Hematopoietic multipotent progenitor cell treated with erythropoietin and hydrocortisone succinate and interleukin-3 and kit ligand, for 4 days (in vitro differentiated cells): ENCODE measurements around the gene CERK.
A peak's percentile ranks its signal among the peaks of the same experiment; 100 is the strongest.

Experiments
- DNase-seq: peaks from one replicate; pipeline ENCODE4 v3.0.0-alpha.2; 2015

The CERK gene

GRCh38 chr22:46748206-46748907 lies 10.3 kb upstream of the CERK start:
- DNase-seq, result no peak

GRCh38 chr22:46747646-46748045 lies 9.6 kb upstream of the CERK start:
- DNase-seq, result no peak

GRCh38 chr22:46746620-46747019 lies 8.6 kb upstream of the CERK start:
- DNase-seq, result no peak

- no peak for DNase-seq
Observed at GRCh38 chr22:46746192-46746591, 8.1 kb upstream of the CERK start.

GRCh38 chr22:46744581-46744980 lies 6.5 kb upstream of the CERK start:
- no peak for DNase-seq

GRCh38 chr22:46742576-46743221 lies 4.6 kb upstream of the CERK start:
- no peak for DNase-seq

GRCh38 chr22:46741974-46742519 lies 4.0 kb upstream of the CERK start:
- DNase-seq, result no peak

GRCh38 chr22:46740910-46741780 lies 3.1 kb upstream of the CERK start:
- no peak for DNase-seq

GRCh38 chr22:46739094-46739870 lies 1.2 kb upstream of the CERK start:
- DNase-seq, result peak; percentile 58

- no peak for DNase-seq
Observed at GRCh38 chr22:46738647-46739093, 618 bp upstream of the CERK start.

GRCh38 chr22:46737105-46737975 lies 712 bp downstream of the CERK start:
- peak; percentile 64 for DNase-seq

GRCh38 chr22:46736705-46737104 lies 1.3 kb downstream of the CERK start:
- DNase-seq, result no peak

GRCh38 chr22:46735747-46736608 lies 2.1 kb downstream of the CERK start:
- no peak for DNase-seq

- peak; percentile 71 for DNase-seq
Observed at GRCh38 chr22:46734830-46735453, 3.1 kb downstream of the CERK start.

- peak; percentile 43 for DNase-seq
Observed at GRCh38 chr22:46734213-46734722, 3.8 kb downstream of the CERK start.

- no peak for DNase-seq
Observed at GRCh38 chr22:46732513-46732912, 5.5 kb downstream of the CERK start.

- no peak for DNase-seq
Observed at GRCh38 chr22:46732041-46732379, 6.0 kb downstream of the CERK start.

- DNase-seq, result no peak
Observed at GRCh38 chr22:46731246-46732040, 6.6 kb downstream of the CERK start.
